Ascending aorta (tissue), 2 donors: Measurements from ENCODE around the gene IGLL5. TPM values are rescaled to one million over a fixed set of nuclear protein-coding genes. Genes with fewer than 3 reads are reported as not detected.

Source experiments
- DNase-seq, 2 donors: peaks; one replicate each; pipeline ENCODE4 v3.0.0-alpha.2; 2019; ENCODE audit warnings: low spot score in 2 of 2
- H3K27ac ChIP-seq, 2 donors: fragments of 200-600 bp; sonication (generic); one replicate each; pipeline ENCODE4 v1.5.1; 2016 to 2017; ENCODE audit warnings: mild to moderate bottlenecking in 1 of 2
- H3K27me3 ChIP-seq: fragments of 200-600 bp; sonication (generic); one replicate; pipeline ENCODE4 v1.5.1; 2017
- H3K36me3 ChIP-seq, 2 donors: fragments of 200-600 bp; sonication (generic); one replicate each; pipeline ENCODE4 v1.5.1; 2016
- H3K4me1 ChIP-seq, 2 donors: fragments of 200-600 bp; sonication (generic); one replicate each; pipeline ENCODE4 v1.5.1; 2016 to 2017; ENCODE audit warnings: mild to moderate bottlenecking in 1 of 2
- H3K4me3 ChIP-seq, 2 donors: fragments of 200-600 bp; sonication (generic); one replicate each; pipeline ENCODE4 v1.5.1; 2016 to 2017; ENCODE audit warnings: mild to moderate bottlenecking in 1 of 2
- H3K9me3 ChIP-seq, 2 donors: fragments of 200-600 bp; sonication (generic); one replicate each; pipeline ENCODE4 v1.5.1; 2016
- intact Hi-C: fragments of 100-400 bp; cut with DNase I; formaldehyde crosslinking; loops from one replicate; pipeline ENCODE4 v1.15.1; 2023
- total RNA-seq: library from RNA; depleted of rRNA; stranded (reverse); fragments of >200 nt; gene quantifications from one replicate; pipeline ENCODE4 v1.1.0, GENCODE V29; 2016
- TF ChIP-seq, protein P1 (sequence below), 3 experiments: fragments of 200-600 bp in 2 of 3; fragments of 450-650 bp in 1 of 3; sonication (generic) in 2 of 3; IDR thresholded peaks; one replicate each; pipeline ENCODE4 v1.5.1; 2016 to 2019; ENCODE audit warnings: antibody characterized with exemption in 3 of 3, mild to moderate bottlenecking in 1 of 3, moderate library complexity in 1 of 3

The IGLL5 gene
- total RNA-seq, 1 donor from 2014 or later, result 2.3 TPM

DNA sequence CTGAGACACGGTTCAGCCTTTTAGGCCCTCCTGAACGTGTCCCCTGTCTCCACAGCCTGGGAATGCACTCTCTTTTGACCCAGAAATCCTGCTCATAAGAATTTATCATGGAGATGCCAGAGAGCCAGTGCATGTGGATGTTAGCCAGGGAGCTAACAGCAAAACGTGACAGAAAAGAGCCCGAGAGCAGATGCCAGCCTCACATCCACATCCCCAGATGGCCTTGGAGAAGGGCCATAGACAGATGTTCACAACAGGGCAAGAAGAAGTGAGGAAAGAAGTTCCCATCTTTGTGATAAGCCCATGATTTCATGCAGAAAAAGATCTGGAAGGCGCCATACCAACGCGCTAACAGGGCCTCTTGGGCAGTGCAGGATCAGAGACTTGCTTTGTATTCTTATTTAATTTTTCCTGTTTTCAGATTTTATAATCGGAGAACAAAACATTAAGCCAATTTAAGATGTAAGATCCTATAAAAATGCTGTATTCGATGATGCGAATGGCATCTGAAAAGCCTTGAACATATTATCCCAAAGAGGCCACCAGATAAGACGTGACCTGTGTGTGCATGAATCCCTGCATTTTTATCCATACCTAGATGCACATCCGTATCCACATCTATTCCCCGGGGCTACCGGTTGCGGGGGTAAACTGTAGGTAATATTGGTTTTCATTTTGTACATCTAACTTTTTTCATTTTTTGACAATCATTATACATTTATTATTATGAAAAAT lies 48.7 kb downstream of the IGLL5 start:
- Histone ChIP-seq H3K4me1 (no peaks in the 10 kb centered on the region), H3K27ac (no peak overlapping the region), H3K27me3 (no peaks in the 10 kb centered on the region), H3K9me3 (no peaks in the 10 kb centered on the region), H3K36me3 (no peaks in the 10 kb centered on the region), H3K4me3 (no peak overlapping the region)
- DNase-seq, result no peak
- intact Hi-C loops, result no loop called here
- TF ChIP-seq, protein P1, sequence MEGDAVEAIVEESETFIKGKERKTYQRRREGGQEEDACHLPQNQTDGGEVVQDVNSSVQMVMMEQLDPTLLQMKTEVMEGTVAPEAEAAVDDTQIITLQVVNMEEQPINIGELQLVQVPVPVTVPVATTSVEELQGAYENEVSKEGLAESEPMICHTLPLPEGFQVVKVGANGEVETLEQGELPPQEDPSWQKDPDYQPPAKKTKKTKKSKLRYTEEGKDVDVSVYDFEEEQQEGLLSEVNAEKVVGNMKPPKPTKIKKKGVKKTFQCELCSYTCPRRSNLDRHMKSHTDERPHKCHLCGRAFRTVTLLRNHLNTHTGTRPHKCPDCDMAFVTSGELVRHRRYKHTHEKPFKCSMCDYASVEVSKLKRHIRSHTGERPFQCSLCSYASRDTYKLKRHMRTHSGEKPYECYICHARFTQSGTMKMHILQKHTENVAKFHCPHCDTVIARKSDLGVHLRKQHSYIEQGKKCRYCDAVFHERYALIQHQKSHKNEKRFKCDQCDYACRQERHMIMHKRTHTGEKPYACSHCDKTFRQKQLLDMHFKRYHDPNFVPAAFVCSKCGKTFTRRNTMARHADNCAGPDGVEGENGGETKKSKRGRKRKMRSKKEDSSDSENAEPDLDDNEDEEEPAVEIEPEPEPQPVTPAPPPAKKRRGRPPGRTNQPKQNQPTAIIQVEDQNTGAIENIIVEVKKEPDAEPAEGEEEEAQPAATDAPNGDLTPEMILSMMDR (IDR thresholded peaks at IDR 0.05), result no peak

DNA sequence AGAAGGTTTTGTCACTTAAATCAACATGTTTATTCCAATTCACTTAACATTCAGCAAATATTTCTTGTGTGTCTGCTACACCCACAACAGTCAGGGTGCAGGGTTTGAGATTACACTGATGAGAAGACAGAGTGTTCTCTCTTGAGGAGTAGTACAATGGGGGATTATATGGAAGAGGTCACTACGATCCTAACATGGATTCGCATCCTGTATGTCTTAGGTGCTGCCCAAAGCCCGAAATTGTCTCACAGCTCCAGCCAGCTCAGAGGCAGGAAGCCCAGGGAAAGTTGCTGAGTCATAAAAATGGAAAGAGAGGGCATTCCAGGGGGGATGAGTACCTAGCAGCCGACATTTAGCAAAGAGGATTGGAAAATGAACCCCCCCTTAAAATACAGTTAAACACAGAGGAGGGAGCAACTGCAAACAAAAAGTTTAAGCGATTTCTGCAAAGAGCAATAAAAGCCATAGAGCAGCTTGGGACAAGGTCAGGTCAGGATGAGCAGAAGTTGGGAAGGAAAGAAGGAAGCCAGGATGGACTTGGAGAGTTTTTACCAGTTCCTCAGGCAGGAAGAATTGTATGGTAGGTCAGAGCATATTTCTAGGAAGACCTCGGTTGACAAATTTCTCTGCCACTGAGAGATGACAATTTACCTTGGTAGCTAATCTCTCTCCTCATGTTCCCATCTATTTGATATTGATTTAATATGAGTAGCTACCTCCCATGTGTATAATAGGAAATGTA lies 49.5 kb downstream of the IGLL5 start:
- no peaks in the 10 kb centered on the region for H3K36me3 ChIP-seq
- H3K4me1 ChIP-seq, result no peaks in the 10 kb centered on the region
- intact Hi-C loops, result no loop called here
- TF ChIP-seq, protein P1 (IDR thresholded peaks at IDR 0.05), result no peak
- no peak overlapping the region for H3K27ac ChIP-seq
- DNase-seq, result no peak
- H3K9me3 ChIP-seq, result no peaks in the 10 kb centered on the region
- no peaks in the 10 kb centered on the region for H3K27me3 ChIP-seq
- H3K4me3 ChIP-seq, result no peak overlapping the region

DNA sequence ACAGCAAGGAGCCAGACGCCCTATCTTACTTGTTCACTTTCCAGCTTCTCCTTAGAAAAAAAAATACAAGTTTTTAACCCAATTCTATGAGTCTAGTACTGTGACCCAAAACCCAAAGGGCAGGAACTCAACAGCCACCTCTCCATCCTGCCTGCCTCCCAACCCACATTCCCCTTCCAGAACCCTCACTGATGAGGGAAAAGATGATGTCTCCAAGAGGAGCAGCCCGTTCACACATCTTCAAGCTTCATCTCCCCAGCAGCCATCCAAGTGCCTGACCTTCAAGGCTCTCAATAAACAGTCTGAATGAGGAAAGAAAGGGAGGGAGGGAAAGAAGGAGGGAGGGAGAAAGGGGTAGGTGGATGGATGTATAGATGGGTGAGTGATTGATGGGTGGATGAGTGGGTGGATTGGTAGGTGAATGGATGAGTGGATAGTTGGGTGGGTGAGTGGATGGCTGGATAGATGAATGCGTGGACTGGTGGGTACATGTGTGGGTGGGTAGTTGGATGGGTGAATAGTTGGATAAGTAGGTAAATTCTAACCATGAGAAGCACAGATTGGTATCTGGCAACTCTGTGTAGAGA lies 50.4 kb downstream of the IGLL5 start:
- intact Hi-C loops, result no loop called here
- Histone ChIP-seq H3K27me3 (no peaks in the 10 kb centered on the region), H3K9me3 (no peaks in the 10 kb centered on the region), H3K4me3 (no peak overlapping the region), H3K36me3 (no peaks in the 10 kb centered on the region), H3K4me1 (no peaks in the 10 kb centered on the region), H3K27ac (no peak overlapping the region)
- DNase-seq, result no peak
- TF ChIP-seq, protein P1 (IDR thresholded peaks at IDR 0.05), result no peak

DNA sequence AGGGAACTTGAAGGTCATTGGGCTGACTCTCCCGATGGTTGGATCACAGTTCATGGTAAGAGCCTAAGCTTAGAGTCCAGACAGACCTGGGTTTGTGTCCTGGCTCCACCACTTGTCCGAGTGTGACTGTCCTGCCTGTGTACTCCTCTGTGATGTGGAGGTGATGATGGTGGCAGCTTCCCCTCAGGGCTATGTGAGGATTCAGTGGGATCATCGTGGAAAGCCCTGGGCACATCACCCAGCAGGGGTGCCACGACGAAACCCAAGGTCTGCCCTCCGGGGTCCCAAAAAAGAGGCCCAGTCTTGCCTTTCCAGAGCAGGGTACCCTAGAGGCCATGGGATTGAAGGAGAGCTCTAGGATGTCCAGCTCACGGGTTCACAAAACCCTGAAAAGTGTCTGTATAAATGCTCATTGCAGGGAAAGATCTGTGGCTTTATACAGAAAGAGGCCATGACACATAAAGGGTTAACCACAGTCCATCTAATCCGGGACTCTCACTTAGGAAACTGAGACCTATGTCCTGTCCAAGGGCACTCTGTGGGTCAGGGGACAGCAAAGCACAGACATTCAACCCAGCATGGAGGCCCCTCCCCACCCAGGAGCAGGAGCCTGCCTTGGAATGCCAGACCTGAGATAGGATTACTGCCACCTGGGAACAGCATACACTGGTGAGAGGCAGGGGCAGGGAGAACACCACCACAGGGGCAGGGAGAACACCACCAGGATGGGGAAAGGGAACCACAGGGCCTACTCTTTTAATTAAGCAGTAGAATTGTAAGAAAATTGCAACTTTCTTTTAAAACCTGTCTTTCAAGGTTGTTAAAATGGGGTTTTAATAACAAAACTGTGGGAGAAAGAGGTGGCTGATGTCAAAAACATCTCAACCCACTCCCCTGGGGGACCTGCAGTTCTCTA lies 51.3 kb downstream of the IGLL5 start:
- Histone ChIP-seq H3K36me3 (no peaks in the 10 kb centered on the region), H3K4me1 (no peaks in the 10 kb centered on the region), H3K27me3 (no peaks in the 10 kb centered on the region), H3K4me3 (no peak overlapping the region), H3K9me3 (no peaks in the 10 kb centered on the region), H3K27ac (no peak overlapping the region)
- no peak for DNase-seq
- TF ChIP-seq, protein P1 (IDR thresholded peaks at IDR 0.05), result no peak
- intact Hi-C loops, result no loop called here

DNA sequence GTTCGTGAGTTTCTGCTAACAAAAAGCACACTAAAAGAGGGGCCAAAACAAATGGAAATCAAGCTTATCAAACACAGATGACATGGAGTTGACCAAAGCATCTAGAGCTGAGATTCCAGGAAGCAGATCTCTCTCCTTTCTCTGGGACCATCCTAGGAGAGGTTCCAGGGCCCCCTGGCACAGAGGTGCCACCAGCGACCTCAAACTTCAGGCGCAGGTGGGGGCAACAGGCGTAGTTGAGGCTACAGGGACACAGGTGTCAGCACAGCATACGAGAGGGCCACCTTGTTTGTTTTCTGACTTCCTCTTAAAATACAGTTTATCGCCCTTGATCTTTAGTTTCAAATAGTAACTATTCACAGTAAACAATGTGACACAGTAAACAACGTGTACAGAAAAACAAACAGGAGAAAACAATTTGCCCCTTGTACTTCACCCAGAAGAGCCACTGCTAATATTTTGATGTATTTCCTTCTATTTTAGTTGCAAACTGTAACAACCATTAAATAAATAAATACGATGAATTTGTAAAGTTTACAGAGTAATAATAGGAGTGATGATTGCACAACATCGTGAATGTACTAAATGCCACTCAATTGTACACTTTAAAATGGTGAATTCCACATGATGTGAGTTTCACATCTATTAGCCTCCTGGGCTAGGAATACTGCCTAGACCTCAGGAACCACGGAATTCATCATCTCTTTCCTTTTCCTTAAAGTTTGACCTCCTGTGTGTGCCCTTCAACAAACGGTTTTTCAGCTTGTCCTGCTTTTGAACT lies 52.2 kb downstream of the IGLL5 start:
- H3K9me3 ChIP-seq, result no peaks in the 10 kb centered on the region
- no peak overlapping the region for H3K27ac ChIP-seq
- H3K4me3 ChIP-seq, result no peak overlapping the region
- intact Hi-C loops, result no loop called here
- no peaks in the 10 kb centered on the region for H3K36me3 ChIP-seq
- H3K27me3 ChIP-seq, result no peaks in the 10 kb centered on the region
- TF ChIP-seq, protein P1 (IDR thresholded peaks at IDR 0.05), result no peak
- DNase-seq, result no peak
- no peaks in the 10 kb centered on the region for H3K4me1 ChIP-seq
